Immature natural killer cell (primary cell): ENCODE measurements around the gene FUT8. TPM values are rescaled to one million over a fixed set of nuclear protein-coding genes. Genes with fewer than 3 reads are reported as not detected.
"Not testable (repeated sequence)": the region's sequence is repeated elsewhere in the genome, so short reads cannot be mapped to it uniquely, and the experiment has no call there.

Experiments used
- DNase-seq, 3 donors: peaks; one replicate each; pipeline ENCODE4 v3.0.0; 2022; ENCODE audit warnings: mixed read lengths in 1 of 3
- H3K27ac Mint-ChIP-seq, 6 donors: one replicate each; pipeline ENCODE4 v1.8.0; 2020; ENCODE audit warnings: mixed read lengths in 6 of 6, mild to moderate bottlenecking in 5 of 6, inconsistent platforms in 4 of 6, moderate library complexity in 3 of 6
- H3K27me3 Mint-ChIP-seq, 3 donors: one replicate each; pipeline ENCODE4 v1.8.0; 2020 to 2021; ENCODE audit warnings: low read depth in 3 of 3, mild to moderate bottlenecking in 3 of 3, mixed read lengths in 3 of 3, moderate library complexity in 3 of 3, inconsistent platforms in 1 of 3
- H3K36me3 Mint-ChIP-seq, 3 donors: one replicate each; pipeline ENCODE4 v1.8.0; 2020; ENCODE audit warnings: mixed read lengths in 3 of 3, inconsistent platforms in 2 of 3, mild to moderate bottlenecking in 2 of 3
- H3K4me1 Mint-ChIP-seq, 2 donors: one replicate each; pipeline ENCODE4 v1.8.0; 2020; ENCODE audit warnings: inconsistent platforms in 2 of 2, mild to moderate bottlenecking in 2 of 2, mixed read lengths in 2 of 2, moderate library complexity in 1 of 2
- H3K4me3 Mint-ChIP-seq, 5 donors: one replicate each; pipeline ENCODE4 v1.8.0; 2020; ENCODE audit warnings: mild to moderate bottlenecking in 5 of 5, mixed read lengths in 5 of 5, inconsistent platforms in 3 of 5, moderate library complexity in 3 of 5
- H3K9me3 Mint-ChIP-seq, 6 donors: one replicate each; pipeline ENCODE4 v1.8.0; 2020; ENCODE audit warnings: mild to moderate bottlenecking in 6 of 6, mixed read lengths in 6 of 6, inconsistent platforms in 4 of 6, moderate library complexity in 3 of 6
- polyA plus RNA-seq, 3 donors: library from polyadenylated mRNA; unstranded; fragments of 300-500 nt; fragmentation: Illumina TruSeq; gene quantifications; one replicate each; pipeline ENCODE4 v1.2.3, GENCODE V29; 2021

FUT8 gene
- polyA plus RNA-seq, 3 donors from 2014 or later: 6.5 to 11.1 (median 11.0) TPM

DNA sequence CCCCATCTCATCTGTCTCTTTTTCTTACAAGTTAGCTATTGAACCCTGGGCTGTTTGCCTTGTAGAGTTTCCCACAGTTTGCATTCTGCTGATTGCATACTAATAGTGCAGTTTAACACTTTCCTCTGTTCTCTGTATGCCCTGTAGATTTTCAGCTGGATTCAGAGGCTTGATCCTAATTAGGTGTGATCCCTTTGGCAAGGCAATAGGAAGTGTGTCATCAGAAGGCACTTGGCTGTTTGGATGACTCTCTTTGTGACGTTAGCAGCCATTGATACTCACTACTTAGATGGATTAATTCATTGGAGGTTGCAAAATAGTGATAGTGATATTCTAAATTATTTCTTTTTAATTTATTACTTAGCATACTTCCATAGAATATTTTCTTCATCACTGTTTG is 33.6 kb downstream of the FUT8 start:
- H3K36me3 Mint-ChIP-seq: peaks cover 0 to 4% (median 0%) of the 10 kb centered on the region in 3 donors
- no peak for DNase-seq
- H3K27me3 Mint-ChIP-seq: no peaks in the 10 kb centered on the region
- H3K4me1 Mint-ChIP-seq: peaks cover 1 to 9% of the 10 kb centered on the region in 2 donors
- H3K9me3 Mint-ChIP-seq: no peaks in the 10 kb centered on the region
- H3K27ac Mint-ChIP-seq: no peak overlapping the region
- no peak overlapping the region for H3K4me3 Mint-ChIP-seq

DNA sequence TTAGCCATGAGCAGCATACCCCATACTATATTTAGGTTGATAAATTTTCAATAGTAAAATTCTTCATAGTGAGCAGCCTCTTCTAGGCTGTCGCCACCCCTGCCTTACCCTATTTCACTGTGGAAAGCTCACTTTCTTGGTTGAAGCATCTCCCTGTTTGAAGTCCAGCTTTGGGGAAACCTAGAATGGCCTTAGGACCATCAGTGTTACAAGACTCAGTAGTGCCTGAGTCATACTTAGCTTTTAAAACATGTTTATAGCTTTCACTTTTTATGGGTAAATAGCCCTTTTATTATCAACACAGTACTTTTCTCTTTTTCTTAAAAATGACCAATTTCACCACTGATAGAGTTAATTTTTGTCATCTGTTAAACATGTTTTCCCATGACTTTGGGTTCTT is 37.1 kb downstream of the FUT8 start:
- peak overlapping the region in 2 of 6 donors; percentile 8 to 56 for H3K27ac Mint-ChIP-seq
- H3K9me3 Mint-ChIP-seq: no peaks in the 10 kb centered on the region
- DNase-seq: no peak
- H3K4me3 Mint-ChIP-seq: no peak overlapping the region
- peaks cover 0 to 4% (median 3%) of the 10 kb centered on the region in 3 donors for H3K36me3 Mint-ChIP-seq
- H3K27me3 Mint-ChIP-seq: peaks cover 0 to 1% (median 0%) of the 10 kb centered on the region in 3 donors
- peaks cover 1 to 15% of the 10 kb centered on the region in 2 donors for H3K4me1 Mint-ChIP-seq

DNA sequence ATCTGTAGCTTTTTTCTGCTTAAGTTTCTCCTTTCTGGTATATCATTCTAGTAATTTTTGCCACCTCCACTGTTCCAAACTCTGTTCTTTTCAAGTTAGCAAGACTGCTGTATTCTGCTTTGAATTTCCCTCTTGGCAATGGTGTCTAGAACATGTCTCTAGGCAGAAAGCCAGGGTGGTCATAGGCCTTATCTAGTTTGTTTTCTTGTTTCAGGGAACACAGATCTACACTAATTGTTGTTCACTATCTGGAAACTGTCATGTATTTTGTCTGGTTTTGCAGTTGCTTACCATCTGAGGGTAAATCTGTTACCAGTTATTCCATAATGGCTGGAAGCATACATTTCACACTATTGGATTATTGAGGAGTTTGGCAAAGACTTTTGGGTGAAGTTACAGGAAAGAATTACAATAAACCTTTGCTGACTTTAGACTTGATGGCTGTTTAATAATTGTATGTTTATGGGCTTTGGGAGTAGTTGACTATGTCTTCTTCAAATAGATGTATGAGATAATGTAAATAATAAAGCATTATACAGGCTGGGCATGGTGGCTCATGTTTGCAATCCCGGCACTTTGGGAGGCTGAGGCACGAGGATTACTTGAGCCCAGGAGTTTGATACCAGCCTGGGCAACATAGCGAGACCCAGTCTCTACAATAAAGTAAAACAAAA is 41.4 kb downstream of the FUT8 start:
- Mint-ChIP-seq H3K27me3 (peaks cover 0 to 1% (median 0%) of the 10 kb centered on the region in 3 donors), H3K36me3 (peaks cover 10 to 15% (median 14%) of the 10 kb centered on the region in 3 donors), H3K4me1 (peaks cover 0 to 26% of the 10 kb centered on the region in 2 donors), H3K4me3 (no peak overlapping the region), H3K27ac (no peak overlapping the region), H3K9me3 (no peaks in the 10 kb centered on the region)
- DNase-seq: no peak

DNA sequence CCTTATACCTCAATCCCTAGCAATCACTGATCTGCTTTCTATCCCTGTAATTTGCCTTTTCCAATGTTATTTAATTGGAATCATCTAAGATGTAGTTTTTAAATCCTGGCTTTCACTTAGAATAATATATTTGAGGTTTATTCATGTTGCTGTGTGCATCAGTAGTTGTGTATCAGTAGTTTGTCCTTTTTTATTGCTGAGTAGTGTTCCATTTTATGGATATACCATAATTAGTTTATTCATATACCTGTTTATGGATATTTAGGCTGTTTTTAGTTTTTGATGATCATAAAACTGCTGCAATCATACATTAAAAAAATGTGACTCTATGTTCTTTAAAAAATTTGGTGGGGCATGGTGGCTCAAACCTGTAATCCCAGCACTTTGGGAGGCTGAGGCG is 43.7 kb downstream of the FUT8 start:
- Mint-ChIP-seq H3K4me1 (peaks cover 2 to 28% of the 10 kb centered on the region in 2 donors), H3K36me3 (peaks cover 10 to 15% (median 14%) of the 10 kb centered on the region in 3 donors), H3K4me3 (no peak overlapping the region), H3K9me3 (no peaks in the 10 kb centered on the region), H3K27me3 (peaks cover 0 to 1% (median 0%) of the 10 kb centered on the region in 3 donors), H3K27ac (no peak overlapping the region)
- no peak for DNase-seq

DNA sequence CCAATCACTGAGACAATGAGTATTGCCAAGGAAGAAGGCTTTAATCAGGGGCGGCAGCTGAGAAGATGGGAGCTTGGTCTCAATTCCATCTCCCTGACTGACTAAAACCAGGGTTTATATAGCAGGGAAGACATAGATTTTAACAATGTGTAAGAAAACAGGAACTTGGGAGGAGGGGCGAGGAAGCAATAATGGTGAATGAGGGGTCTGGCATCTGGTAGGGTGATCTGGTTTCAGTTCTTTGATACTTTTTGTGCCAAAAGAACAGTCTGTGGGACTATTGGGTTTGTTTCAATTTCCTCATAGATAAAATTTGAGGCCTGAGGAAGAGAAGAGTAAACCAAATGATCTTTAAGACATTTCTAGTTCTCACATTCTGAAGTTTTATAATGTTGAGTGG is 49.2 kb downstream of the FUT8 start:
- peaks cover 6 to 7% (median 6%) of the 10 kb centered on the region in 3 donors for H3K36me3 Mint-ChIP-seq

DNA sequence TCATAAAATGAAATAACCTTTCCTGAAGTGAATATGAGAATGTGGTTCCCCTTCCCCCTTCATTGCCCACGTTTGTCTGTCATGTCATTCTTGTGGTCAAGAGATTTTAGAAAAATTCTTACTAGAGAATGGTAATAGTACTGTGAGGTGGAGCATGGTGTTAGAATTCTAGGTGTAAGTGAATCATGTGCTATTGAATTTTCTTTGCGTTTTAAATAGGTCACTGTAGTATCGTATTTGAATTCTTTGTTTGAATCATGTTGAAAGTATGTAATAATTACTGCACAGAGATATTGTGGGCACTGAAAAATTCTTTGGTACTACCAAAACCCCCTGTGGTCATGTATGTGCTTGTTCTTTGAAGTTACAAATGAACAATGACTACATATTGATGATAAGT is 49.9 kb downstream of the FUT8 start:
- Mint-ChIP-seq H3K4me1 (peaks cover 13 to 24% of the 10 kb centered on the region in 2 donors), H3K36me3 (peaks cover 1% of the 10 kb centered on the region in 3 donors), H3K9me3 (no peaks in the 10 kb centered on the region), H3K27ac (peak overlapping the region in 1 of 6 donors; percentile 17), H3K4me3 (no peak overlapping the region), H3K27me3 (no peaks in the 10 kb centered on the region)
- DNase-seq: no peak

More for the DNA sequence above, 49.2 kb downstream of the FUT8 start:
- DNase-seq: no peak
- peak overlapping the region in 4 of 6 donors; percentile 10 to 68 (median 22) for H3K27ac Mint-ChIP-seq
- no peak overlapping the region for H3K4me3 Mint-ChIP-seq
- H3K27me3 Mint-ChIP-seq: no peaks in the 10 kb centered on the region
- H3K4me1 Mint-ChIP-seq: peaks cover 13 to 24% of the 10 kb centered on the region in 2 donors
- no peaks in the 10 kb centered on the region for H3K9me3 Mint-ChIP-seq

DNA sequence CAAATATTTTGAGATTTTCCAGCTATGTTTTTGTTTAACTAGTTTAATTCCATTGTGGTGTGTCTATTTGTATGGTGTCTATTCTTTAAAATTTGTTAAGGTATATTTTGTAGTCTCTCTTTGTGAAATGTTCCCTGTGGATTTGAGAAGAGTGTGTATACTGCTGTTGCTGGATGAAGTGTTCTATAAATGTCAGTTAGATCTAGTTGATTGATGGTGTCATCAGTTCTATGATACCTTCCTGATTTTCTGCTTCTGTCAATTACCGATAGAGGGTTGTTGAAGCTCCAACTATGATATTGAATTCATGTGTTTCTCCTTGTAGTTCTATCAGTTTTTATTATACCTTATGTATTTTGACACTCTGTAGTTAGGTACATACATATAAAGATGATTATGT is 53.1 kb downstream of the FUT8 start:
- Mint-ChIP-seq H3K36me3 (peaks cover 3 to 8% (median 7%) of the 10 kb centered on the region in 3 donors), H3K9me3 (no peaks in the 10 kb centered on the region), H3K27me3 (peaks cover 0 to 2% (median 0%) of the 10 kb centered on the region in 3 donors), H3K27ac (peak overlapping the region in 1 of 6 donors; percentile 24), H3K4me1 (peaks cover 12 to 31% of the 10 kb centered on the region in 2 donors), H3K4me3 (no peak overlapping the region)
- DNase-seq: no peak

DNA sequence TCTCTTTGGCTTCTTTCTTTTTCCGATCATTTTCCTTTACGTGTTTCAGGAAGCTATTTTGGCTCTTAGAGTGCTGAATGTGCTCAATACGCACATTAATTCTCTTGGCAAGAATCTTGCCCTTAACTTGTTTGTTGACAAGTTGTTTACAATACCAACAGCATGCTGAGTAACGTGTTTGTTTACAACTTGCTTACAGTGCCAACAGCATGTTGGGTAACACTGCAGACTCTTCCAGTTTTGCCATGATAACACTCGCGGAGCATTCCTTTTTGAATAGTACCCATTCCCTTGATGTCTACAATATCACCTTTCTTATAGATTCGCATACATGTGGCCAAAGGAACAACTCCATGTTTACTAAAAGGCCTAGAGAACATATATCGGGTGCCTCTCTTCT is 55.4 kb downstream of the FUT8 start:
- not testable (repeated sequence) for H3K4me3 Mint-ChIP-seq, H3K9me3 Mint-ChIP-seq, DNase-seq, H3K36me3 Mint-ChIP-seq, H3K27me3 Mint-ChIP-seq, H3K27ac Mint-ChIP-seq
- H3K4me1 Mint-ChIP-seq: peaks cover 0 to 28% of the 10 kb centered on the region in 2 donors

DNA sequence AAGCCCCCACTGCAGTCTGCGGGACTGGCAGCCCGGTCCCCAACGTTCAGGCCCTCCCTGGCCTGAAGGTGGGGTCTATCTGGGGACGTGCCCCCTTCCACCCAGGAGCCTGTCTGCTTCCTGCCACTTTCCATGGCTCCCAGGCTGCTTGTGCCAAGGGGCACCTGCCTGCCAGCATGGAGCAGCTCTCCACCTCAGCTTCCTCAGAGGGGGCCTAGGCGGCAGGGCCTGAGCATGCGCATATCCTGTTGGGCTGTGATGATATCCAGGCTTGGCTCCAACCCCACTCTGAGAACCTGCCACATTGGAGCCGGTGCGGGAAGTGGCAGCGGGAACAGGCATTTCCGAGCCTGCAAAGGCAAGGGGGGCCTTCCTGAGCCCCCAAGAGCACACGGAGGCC is 57.4 kb downstream of the FUT8 start:
- no peak overlapping the region for H3K27ac Mint-ChIP-seq

DNA sequence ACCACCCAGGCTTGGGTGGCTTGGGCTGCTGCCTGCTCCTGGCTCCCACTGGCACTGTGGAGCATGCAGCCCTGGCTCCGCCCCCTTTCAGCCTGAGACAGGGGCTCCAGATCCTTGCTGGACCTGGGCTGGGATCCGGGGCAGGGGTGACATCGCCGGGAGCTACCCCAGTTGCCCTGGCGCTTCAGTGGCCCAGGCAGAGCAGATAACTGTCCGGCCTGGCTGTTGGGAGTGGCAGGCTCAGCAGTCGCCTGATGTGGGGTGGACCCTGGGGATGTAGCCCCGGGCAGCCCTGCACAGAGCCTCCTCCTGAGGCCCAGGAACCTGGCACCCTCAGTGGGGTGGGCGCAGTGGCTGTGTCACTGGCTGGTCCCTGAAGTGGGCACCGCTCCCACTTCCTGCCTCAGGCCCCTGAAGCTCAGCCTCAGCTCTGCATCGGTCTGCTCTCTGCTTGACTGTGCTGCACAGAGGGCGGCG is 57.9 kb downstream of the FUT8 start:
- Mint-ChIP-seq H3K4me1 (peaks cover 0 to 30% of the 10 kb centered on the region in 2 donors), H3K27ac (no peak overlapping the region), H3K4me3 (no peak overlapping the region)

More for the DNA sequence above, 57.4 kb downstream of the FUT8 start:
- H3K27me3 Mint-ChIP-seq: peaks cover 0 to 2% (median 0%) of the 10 kb centered on the region in 3 donors
- peaks cover 0 to 27% of the 10 kb centered on the region in 2 donors for H3K4me1 Mint-ChIP-seq
- H3K4me3 Mint-ChIP-seq: no peak overlapping the region
- H3K9me3 Mint-ChIP-seq: no peaks in the 10 kb centered on the region
- no peak for DNase-seq
- peaks cover 3 to 8% (median 7%) of the 10 kb centered on the region in 3 donors for H3K36me3 Mint-ChIP-seq

DNA sequence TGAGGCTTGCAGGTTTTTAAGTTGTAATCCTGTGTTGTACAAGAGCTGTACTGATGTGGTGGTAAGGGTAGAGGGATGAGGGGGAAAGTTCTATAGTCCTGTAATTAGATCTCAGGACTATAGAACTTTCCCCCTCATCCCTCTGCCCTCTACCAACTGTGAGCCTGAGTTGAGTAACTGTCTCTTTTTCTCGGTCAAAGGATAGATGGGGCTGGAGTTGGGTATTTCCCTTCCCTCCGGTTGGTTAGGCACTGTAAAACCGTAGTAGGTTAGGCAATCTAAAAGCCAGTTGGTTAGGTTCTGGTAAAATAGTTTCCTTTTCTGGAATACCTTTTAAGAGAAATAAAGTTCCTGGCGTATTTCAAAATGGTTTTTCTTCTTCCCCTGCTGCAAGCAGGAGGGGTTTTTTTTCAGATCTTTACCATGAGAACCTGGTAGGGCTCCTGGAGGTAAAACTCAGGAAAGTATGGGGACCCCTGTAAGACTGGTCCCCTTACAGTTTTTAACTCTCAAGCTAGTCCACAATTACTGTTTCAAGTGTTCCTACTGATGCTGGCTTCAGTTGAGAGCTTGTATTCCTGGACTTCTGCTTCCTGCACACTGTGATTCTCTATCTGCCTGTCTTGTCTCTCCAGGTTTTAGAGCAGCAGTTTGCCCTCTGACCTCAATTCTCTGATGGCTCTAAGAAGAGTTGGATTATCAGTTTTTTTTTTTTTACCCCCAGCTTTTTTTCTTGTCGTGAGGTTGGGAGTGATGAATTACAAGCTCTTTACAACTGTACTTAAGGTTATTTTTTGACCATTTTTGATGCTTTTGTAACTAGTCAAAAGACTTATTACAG is 58.7 kb downstream of the FUT8 start:
- Mint-ChIP-seq H3K27ac (peak overlapping the region in 1 of 6 donors; percentile 34), H3K27me3 (peaks cover 0 to 2% (median 0%) of the 10 kb centered on the region in 3 donors), H3K9me3 (no peaks in the 10 kb centered on the region), H3K4me1 (peaks cover under 1 to 37% of the 10 kb centered on the region in 2 donors), H3K4me3 (no peak overlapping the region), H3K36me3 (peaks cover 3 to 8% (median 7%) of the 10 kb centered on the region in 3 donors)
- no peak for DNase-seq

More for the DNA sequence above, 57.9 kb downstream of the FUT8 start:
- no peak for DNase-seq
- Mint-ChIP-seq H3K36me3 (peaks cover 3 to 8% (median 7%) of the 10 kb centered on the region in 3 donors), H3K9me3 (no peaks in the 10 kb centered on the region), H3K27me3 (peaks cover 0 to 2% (median 0%) of the 10 kb centered on the region in 3 donors)

DNA sequence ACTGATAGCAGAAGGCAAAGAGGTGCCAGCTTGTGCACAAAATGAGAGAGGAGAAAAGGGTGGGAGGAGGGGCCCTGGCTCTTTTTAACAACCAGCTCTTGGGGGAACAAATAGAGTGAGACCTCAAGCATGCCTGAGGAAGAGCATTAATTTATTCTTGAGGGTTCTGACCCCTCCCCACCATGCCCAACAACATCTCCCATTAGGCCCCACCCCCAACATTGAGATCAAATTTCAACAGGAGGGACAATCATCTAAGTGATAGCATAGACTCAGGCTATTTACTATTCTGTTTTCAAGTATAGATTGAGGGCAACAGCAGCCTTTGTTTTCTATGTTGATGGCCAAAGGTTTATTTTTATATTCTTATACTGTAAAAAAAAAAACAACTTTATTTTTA is 59.7 kb downstream of the FUT8 start:
- H3K27ac Mint-ChIP-seq: no peak overlapping the region
- peaks cover 3 to 8% (median 7%) of the 10 kb centered on the region in 3 donors for H3K36me3 Mint-ChIP-seq
- H3K4me1 Mint-ChIP-seq: peaks cover 2 to 46% of the 10 kb centered on the region in 2 donors
- no peaks in the 10 kb centered on the region for H3K9me3 Mint-ChIP-seq
- no peak for DNase-seq
- H3K27me3 Mint-ChIP-seq: peaks cover 0 to 2% (median 0%) of the 10 kb centered on the region in 3 donors
- no peak overlapping the region for H3K4me3 Mint-ChIP-seq

DNA sequence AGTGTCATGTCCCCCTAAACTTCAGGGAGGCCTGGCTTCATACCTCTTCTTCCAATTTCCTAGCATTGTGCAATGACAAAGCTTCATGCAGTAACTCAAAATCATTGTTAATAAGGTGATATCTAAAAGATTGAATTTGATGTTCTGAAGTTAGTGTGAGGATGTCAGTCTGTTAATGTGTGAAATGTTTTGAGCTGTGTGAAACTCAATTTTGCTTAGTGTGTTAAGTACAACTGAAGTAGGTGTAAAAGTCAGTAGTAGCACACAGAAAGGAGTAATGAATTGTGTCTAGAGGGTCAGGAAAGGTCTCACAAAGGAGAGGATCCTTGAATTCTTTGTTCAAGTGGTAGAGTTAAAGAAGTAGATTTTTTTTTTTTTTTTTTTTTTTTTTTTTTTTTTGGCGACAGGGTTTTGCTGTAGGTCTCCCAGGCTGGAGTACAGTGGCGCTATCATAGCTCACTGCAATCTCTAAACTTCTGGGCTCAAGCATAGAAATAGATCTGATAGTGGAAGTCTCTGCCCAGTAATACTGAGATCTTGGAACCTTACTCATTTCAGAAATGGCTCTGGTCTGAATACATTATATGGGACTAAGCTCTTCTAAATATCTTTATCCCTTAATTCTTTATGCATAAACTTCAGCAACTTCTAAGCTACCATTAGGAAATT is 63.9 kb downstream of the FUT8 start:
- no peaks in the 10 kb centered on the region for H3K9me3 Mint-ChIP-seq
- peaks cover 30 to 71% of the 10 kb centered on the region in 2 donors for H3K4me1 Mint-ChIP-seq
- peak overlapping the region in 5 of 6 donors; percentile 5 to 51 (median 24) for H3K27ac Mint-ChIP-seq
- peaks cover 0 to 6% (median 3%) of the 10 kb centered on the region in 3 donors for H3K36me3 Mint-ChIP-seq
- H3K4me3 Mint-ChIP-seq: no peak overlapping the region
- H3K27me3 Mint-ChIP-seq: no peaks in the 10 kb centered on the region
- no peak for DNase-seq
